SIG-M5 (cell line): ENCODE results near the gene UCKL1.
"Not testable (repeated sequence)": the region's sequence is repeated elsewhere in the genome, so short reads cannot be mapped to it uniquely, and the experiment has no call there.

Source experiments
- DNase-seq: peaks from one replicate; lab custom pipeline; 2025; lab: John Stamatoyannopoulos, UW

The UCKL1 gene

DNA sequence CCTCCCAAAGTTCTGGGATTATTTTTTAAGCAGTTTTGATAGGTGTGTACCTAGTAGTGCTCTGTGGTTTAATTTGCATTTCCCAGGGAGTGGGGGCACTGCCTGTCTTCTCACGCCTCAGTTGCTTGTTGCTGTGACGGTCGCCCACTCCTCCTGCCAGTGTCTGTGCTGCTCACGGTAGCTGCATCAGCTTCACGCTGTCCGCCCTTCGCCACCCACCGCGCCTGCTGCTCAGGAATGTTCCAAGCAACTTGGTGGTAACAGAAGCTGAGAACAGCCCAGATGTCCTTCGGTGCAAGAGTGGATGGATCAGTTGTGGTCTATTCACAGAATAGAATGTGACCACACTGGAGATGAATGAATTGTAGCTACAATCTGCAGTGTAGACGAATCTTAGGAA is 38.4 kb downstream of the UCKL1 start:
- no peak for DNase-seq

GRCh38 chr20:63916371-63916939 is 39.8 kb downstream of the UCKL1 start:
- DNase-seq = not testable (repeated sequence)

DNA sequence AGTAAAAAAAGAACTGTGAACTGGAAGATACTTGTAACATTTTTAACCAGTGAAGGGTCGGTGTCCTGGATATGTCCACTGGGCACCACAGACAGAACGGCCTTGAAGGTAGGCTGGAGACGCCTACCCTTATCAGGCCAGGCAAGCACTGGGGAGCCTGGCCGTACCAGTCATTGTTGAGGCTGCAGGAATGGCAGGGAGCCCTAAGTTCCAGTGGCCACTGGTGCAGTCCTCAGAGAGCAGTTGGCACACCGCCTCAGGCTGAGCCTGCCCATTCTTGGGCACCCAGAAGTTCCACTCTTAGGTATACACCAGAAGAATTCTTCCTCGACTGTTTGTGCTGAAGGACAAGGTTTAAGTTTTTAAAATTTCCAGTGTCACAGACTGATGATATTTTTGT is 40.7 kb downstream of the UCKL1 start:
- no peak for DNase-seq

- no peak for DNase-seq
These were observed 42.4 kb downstream of the UCKL1 start for GRCh38 chr20:63913768-63914167.

GRCh38 chr20:63911176-63911575 is 45.0 kb downstream of the UCKL1 start:
- DNase-seq = no peak

GRCh38 chr20:63908008-63908682 is 48.1 kb downstream of the UCKL1 start:
- no peak for DNase-seq

DNA sequence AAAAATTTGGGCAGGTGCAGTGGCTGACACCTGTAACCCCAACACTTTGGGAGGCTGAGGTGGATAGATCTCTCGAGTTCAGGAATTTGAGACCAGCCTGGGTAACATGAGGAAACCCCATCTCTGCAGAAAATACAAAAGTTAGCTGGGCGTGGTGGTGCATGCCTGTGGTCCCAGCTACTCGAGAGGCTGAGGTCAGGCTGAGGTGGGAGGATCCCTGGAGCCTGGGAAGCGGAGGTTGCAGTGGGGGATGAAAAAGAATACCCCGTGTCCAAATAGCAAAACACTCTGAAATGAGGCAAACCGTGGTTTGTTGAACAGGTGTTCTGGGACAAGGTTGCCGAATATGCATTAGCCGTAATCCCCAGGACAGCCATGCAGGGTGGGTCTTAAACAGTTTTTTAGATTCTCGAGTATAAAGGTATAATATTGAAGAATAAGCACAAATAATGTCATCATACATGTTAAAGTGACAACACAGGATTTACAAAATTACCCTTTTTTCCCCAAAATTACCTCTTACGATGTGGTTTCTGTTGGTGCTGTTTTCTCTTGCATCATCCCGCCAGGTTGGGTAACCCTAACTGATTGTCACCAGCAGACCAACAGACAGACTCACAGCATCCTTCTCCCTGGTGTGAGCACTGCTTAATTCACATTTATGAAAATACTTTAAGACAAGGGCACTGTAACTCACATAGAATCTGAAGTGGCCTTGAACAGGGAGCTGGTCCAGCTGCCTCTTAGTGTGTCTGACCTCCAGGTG is 52.2 kb downstream of the UCKL1 start:
- DNase-seq = no peak

GRCh38 chr20:63900413-63900812 is 55.8 kb downstream of the UCKL1 start:
- no peak for DNase-seq

GRCh38 chr20:63898882-63899558 is 57.2 kb downstream of the UCKL1 start:
- peak; percentile 43 for DNase-seq

DNA sequence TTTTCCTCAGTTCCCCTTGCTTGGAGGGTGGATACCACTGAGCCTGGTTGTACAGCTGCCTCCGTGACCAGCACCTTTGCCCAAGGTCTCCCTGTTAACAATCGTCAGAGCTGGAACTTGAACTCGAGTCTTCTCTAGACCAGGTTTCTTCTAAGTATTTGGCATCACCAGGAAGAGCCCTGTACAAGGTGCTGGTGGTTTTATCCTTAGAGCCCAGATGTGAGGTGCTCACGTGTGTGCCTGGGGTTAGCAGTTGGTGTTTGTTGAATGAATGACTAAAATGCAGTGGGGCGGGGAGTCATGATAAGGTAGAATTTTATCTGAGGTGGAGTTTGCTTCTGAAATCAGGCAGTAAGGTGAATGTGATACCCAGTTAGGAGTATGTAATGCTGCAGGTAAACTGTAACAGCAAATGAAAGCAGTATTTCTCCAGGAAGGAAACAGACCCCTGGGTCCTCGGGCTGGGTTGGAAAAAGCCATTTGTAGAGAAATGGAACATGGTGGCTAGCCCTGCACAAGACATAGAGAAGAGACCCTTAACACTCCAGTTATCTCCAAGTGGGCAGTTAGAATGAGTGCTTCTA is 58.1 kb downstream of the UCKL1 start:
- no peak for DNase-seq

GRCh38 chr20:63896264-63897105 is 59.7 kb downstream of the UCKL1 start:
- DNase-seq = peak; percentile 57

- DNase-seq = no peak
These were observed 60.3 kb downstream of the UCKL1 start for GRCh38 chr20:63895952-63896263.

- no peak for DNase-seq
These were observed 60.8 kb downstream of the UCKL1 start for GRCh38 chr20:63895202-63895951.

GRCh38 chr20:63894358-63895201 is 61.6 kb downstream of the UCKL1 start, which contains the start of gene DNAJC5:
TSS of gene DNAJC5 (plus strand) at chr20:63895126. CDS start at chr20:63928346, 33,220 bp downstream.
- DNase-seq = no peak

- DNase-seq = no peak
These were observed 62.2 kb downstream of the UCKL1 start for GRCh38 chr20:63893999-63894357.

- no peak for DNase-seq
These were observed 63.8 kb downstream of the UCKL1 start for GRCh38 chr20:63892402-63892801.

- no peak for DNase-seq
These were observed 64.9 kb downstream of the UCKL1 start for GRCh38 chr20:63891061-63892002.

GRCh38 chr20:63890616-63891015 is 65.6 kb downstream of the UCKL1 start:
- DNase-seq = no peak

DNA sequence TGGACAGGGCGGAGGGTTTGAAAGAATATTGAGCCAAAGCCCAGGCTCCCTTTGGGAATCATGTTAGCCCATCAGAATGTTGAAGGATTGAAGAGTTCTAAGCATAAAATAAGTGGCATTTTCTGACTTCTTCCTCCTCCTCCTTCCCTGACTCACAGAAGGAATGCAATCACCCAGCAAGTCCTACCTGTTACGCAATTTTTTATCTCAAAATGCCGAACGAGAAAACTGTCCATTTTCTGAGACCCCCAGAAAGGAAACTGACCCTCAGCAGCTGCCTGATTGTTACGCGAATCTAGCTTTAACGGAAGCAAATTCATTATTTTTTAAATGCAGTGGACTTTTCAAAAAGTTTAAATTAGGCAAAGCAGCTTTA is 66.0 kb downstream of the UCKL1 start:
- DNase-seq = no peak
